HUES48 (cell line): ENCODE results near the gene BPI.

Experiments used
- H3K27ac ChIP-seq: one replicate; pipeline ENCODE4 v1.7.0; 2013; ENCODE audit warnings: low read depth, low read length, inconsistent platforms
- H3K27me3 ChIP-seq: 2 replicates; pipeline ENCODE4 v1.6.1; 2013; ENCODE audit warnings: mild to moderate bottlenecking, low read length; ENCODE audit not compliant: control insufficient read depth, insufficient read depth
- H3K36me3 ChIP-seq: 2 replicates; pipeline ENCODE4 v1.6.1; 2013; ENCODE audit warnings: low read length; ENCODE audit not compliant: control insufficient read depth, insufficient read depth
- H3K4me1 ChIP-seq: 2 replicates; pipeline ENCODE4 v1.6.1; 2013; ENCODE audit warnings: mild to moderate bottlenecking, low read length; ENCODE audit not compliant: control insufficient read depth, insufficient read depth
- H3K4me3 ChIP-seq: 2 replicates; pipeline ENCODE4 v1.5.1; 2013; ENCODE audit warnings: mild to moderate bottlenecking, low read depth, low read length
- H3K9ac ChIP-seq: 2 replicates; pipeline ENCODE4 v1.6.1; 2013; ENCODE audit warnings: mild to moderate bottlenecking, low read depth, low read length, moderate library complexity
- H3K9me3 ChIP-seq: 2 replicates; pipeline ENCODE4 v1.6.1; 2013; ENCODE audit warnings: low read length; ENCODE audit not compliant: control insufficient read depth, insufficient read depth

BPI gene

DNA sequence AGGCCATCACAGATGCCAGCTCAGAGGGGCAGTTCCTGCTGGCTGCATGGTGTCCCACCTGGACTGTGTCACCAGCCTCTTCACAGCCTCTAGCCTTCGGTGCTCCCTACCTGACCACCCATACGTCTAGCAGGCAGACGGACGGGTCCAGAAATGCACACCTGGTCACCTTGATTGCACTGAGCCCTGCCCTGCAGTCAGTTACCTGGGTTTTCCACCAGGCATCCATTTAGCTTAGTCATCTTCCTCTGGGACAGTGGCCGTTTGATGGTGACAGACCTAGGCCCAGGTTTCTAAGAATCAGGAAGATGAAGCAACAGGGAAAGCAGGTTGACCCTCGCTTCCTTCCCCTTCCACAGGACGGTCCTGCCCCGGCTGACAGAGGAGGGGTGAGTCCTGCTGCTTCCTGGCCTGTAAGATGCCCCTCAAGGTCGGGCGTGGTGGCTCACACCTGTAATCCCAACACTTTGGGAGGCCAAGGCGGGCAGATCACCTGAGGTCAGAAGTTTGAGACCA is 9.8 kb upstream of the BPI start:
- H3K4me1 ChIP-seq = no peaks in the 10 kb centered on the region
- H3K9ac ChIP-seq = no peak overlapping the region
- H3K27me3 ChIP-seq = no peaks in the 10 kb centered on the region
- no peak overlapping the region for H3K27ac ChIP-seq
- no peaks in the 10 kb centered on the region for H3K36me3 ChIP-seq
- no peaks in the 10 kb centered on the region for H3K9me3 ChIP-seq
- H3K4me3 ChIP-seq = no peak overlapping the region

DNA sequence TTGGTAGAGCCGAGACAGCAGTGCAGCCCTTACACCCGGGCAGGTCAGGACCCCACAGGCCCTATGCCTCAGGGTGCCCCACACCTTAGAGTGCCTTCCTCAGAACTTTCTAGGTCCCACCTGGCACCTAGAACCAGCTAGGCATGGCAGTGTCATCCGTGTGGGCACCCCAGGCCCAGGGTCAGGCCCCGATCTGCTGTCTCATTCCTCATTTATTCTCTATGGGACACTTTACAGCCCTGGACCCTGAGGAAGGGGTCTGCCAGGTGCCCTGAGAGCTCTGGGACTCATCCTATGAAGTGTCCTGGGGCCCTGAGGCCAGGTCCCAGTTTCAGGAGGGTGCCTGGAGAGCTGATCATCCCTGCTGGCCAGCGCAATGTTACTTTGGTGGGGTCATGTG is 8.1 kb upstream of the BPI start:
- no peaks in the 10 kb centered on the region for H3K27me3 ChIP-seq
- H3K27ac ChIP-seq = no peak overlapping the region
- H3K36me3 ChIP-seq = no peaks in the 10 kb centered on the region
- H3K4me1 ChIP-seq = peaks cover 8% of the 10 kb centered on the region
- H3K9ac ChIP-seq = no peak overlapping the region
- H3K9me3 ChIP-seq = no peaks in the 10 kb centered on the region
- no peak overlapping the region for H3K4me3 ChIP-seq

DNA sequence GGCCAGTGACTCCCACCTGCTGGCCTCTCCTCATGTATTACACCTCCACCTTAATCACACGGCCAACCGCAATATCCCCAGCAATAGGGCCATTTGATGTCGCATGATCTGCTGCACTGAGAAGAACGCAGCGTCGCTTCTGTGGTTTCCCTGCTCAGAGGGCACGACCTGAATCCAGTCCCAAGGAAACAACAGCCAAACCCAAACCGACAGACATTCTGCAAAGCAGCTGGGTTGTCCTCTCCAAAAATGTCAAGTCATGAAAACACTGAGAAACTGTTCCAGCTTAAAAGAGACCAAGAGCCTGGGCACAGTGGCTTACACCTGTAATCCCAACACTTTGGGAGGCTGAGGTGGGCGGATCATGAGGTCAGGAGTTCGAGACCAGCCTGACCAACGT is 7.5 kb upstream of the BPI start:
- Histone ChIP-seq H3K9ac (no peak overlapping the region), H3K9me3 (no peaks in the 10 kb centered on the region), H3K36me3 (no peaks in the 10 kb centered on the region), H3K4me1 (peaks cover 8% of the 10 kb centered on the region), H3K27me3 (no peaks in the 10 kb centered on the region), H3K27ac (no peak overlapping the region), H3K4me3 (no peak overlapping the region)

DNA sequence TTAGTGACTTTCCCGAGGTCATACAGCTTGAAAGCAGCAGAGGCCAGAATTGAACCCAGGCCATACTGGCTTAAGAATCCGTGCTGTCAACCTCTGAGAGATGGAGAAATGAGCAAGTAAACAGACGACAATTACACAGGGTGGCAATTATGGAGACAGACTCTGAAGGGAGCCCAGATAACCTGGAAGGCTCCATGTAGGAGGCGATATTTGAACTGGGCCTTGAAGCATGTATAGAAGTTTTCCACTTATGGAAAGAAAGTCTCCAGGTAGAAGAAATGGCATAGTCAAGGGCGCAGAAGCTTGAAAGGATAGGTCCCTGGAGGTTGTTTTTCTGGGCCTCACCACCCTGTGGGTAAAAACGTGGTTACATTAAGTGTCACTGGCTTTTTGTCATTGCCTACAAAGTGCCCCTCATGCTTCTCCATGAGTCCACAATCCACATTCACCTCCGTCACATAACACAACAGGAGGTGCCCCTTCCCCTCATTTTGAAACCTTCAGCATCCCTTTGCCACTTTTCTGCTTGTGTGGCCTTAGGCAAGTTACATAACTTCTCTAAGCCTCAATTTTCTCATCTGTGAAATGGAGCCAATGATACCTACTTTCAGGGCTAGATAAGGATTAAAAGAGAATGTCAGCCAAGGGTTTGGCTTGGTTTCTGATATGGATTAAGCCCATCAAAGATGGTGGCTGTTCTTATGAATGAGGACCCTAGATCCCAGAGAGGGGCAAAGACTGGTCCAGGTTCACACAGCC is 5.9 kb upstream of the BPI start:
- Histone ChIP-seq H3K4me1 (peaks cover 8% of the 10 kb centered on the region), H3K27ac (no peak overlapping the region), H3K4me3 (no peak overlapping the region), H3K9ac (no peak overlapping the region), H3K36me3 (no peaks in the 10 kb centered on the region), H3K9me3 (no peaks in the 10 kb centered on the region), H3K27me3 (no peaks in the 10 kb centered on the region)

DNA sequence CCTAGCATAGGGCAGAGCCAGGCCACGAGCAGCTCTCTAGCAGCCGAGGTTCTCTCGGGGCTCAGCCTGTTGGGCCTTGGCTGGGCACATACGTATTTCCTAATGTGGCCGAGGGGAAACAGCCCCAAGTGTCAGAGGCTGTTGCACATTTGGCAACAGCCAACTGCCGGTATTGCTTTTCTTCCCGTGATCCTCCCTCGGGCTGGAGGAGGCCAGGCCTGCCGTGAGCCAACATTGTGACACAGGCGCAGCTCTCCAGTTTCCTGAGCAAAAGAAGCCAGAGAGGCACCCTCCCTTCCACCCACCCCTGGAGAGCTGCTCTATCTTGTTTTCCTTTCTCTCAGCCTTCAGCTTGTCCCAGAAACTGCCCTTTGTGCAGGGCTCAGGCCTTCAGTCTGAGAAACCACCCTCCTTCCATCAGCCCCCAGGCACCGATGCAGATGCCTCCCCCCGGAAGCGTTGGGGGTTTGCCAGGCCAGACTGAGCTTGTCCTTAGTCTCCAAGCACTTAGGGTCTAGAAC is 5.1 kb upstream of the BPI start:
- Histone ChIP-seq H3K4me3 (no peak overlapping the region), H3K27ac (no peak overlapping the region), H3K9ac (no peak overlapping the region), H3K4me1 (peaks cover 8% of the 10 kb centered on the region), H3K9me3 (no peaks in the 10 kb centered on the region), H3K36me3 (no peaks in the 10 kb centered on the region), H3K27me3 (no peaks in the 10 kb centered on the region)

DNA sequence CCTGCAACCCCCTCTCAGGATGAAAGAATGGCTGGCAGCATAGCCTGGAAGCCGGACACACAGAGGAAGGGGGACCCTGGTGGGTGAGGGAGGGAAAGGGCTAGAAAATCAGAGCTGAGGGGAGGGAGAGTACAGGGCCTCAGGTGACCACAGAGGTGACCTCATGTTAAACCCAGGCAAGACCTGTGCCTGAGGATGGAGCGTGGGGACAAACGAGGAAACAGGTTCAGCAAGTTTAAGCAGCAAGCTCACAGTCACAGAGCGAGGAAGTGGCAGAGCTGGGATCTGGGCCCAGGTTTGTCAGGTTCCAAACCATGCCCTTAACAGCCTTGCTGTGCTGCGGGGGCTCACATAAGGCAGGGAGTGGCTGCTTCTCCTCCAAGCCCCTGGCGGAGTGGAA is 4.0 kb upstream of the BPI start:
- no peak overlapping the region for H3K9ac ChIP-seq
- H3K36me3 ChIP-seq = no peaks in the 10 kb centered on the region
- H3K4me3 ChIP-seq = no peak overlapping the region
- H3K27me3 ChIP-seq = no peaks in the 10 kb centered on the region
- H3K27ac ChIP-seq = no peak overlapping the region
- no peaks in the 10 kb centered on the region for H3K9me3 ChIP-seq
- peaks cover 8% of the 10 kb centered on the region for H3K4me1 ChIP-seq

DNA sequence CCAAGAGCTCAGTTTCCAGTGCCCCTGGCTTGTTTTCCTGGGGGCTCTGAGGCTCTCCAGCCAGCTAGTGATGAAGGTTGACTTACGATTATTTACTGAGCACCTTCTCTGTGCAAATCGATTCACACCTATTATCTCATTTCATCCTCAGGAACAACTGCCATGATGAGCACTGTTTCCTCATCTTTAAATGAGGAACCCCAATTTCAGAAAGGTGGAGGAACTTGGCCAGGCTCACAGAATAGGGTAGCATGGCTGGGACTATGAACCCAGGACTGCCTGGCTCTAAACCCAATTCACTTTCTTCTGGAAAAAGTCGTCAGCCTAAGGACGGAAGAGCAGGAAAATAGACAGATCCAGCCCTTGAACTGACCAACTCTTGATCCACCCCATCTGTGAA is 3.5 kb upstream of the BPI start:
- H3K27ac ChIP-seq = no peak overlapping the region
- H3K4me3 ChIP-seq = no peak overlapping the region
- H3K36me3 ChIP-seq = no peaks in the 10 kb centered on the region
- no peaks in the 10 kb centered on the region for H3K27me3 ChIP-seq
- no peak overlapping the region for H3K9ac ChIP-seq
- peaks cover 8% of the 10 kb centered on the region for H3K4me1 ChIP-seq
- no peaks in the 10 kb centered on the region for H3K9me3 ChIP-seq

DNA sequence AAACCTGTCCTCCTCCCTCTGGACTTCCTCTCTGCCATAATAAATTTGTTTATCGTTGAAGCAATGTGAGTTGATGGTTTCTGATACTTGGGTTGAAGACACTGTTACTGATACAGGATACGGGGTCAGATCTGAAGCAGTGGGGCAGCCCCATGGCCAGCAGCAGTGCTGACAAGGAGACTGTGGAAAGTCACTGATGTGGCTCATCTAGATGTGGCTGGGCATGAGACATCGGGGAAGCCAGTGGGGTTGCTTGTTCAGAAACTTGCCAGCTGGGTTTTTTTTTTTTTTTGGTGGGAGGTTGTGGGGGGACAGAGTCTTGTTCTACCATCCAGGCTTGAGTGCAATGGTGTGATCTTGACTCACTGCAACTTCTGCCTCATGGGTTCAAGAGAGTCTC is 2.6 kb upstream of the BPI start:
- peaks cover 8% of the 10 kb centered on the region for H3K4me1 ChIP-seq
- H3K9ac ChIP-seq = no peak overlapping the region
- no peaks in the 10 kb centered on the region for H3K36me3 ChIP-seq
- H3K27ac ChIP-seq = no peak overlapping the region
- no peaks in the 10 kb centered on the region for H3K27me3 ChIP-seq
- H3K9me3 ChIP-seq = no peaks in the 10 kb centered on the region
- H3K4me3 ChIP-seq = no peak overlapping the region

DNA sequence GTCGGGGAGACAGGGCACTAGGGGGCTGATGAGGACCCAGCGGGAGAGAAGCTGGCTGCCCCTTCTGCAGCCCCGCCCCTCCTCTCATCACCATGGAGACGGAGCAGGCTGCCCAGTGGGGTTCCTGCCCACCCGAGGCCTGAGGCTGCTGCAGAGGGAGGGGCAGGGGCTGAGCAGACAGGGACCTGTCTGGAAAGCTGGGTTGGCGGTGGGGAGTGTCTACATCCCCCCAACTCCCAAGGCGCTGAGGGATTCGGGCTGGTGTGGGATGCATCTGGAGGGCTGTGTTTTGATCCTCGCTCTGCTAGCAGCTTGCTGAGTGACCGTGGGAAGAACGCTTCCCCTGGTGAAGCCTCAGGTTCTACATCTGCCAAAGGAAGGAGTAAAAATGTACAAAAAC is 1.2 kb upstream of the BPI start:
- Histone ChIP-seq H3K9ac (no peak overlapping the region), H3K36me3 (no peaks in the 10 kb centered on the region), H3K9me3 (no peaks in the 10 kb centered on the region), H3K27me3 (no peaks in the 10 kb centered on the region), H3K4me3 (no peak overlapping the region), H3K4me1 (peaks cover 8% of the 10 kb centered on the region), H3K27ac (no peak overlapping the region)

DNA sequence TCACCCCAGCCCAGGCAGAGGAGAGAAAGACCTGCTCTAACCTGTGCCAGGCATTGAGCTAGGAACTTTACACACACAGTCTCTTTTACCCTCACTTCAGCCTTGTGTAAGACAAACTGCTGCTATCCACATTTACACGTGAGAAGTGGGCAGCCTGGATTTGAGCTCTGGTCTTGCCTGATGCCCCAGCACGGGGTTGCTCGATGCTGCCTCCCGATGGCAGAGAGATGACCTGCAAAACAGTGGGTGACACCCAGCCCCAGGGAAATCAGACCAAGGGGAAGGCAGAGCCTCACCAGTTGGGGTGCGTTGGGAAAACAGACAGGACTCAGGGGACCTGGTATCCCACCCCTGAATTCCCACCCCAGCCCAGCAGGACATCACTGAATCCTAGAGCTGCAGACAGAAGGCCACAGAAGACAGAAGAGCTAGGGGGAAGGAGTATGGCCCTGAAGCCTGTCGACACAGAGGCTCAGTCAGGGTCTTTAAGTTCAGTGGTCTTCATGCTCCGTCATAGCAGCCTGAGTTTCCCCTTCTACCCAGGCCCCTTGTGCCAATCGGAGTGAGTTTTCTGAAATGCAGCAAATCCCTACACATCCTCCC is 990 bp downstream of the BPI start:
- Histone ChIP-seq H3K4me1 (peaks cover 4% of the 10 kb centered on the region), H3K9me3 (no peaks in the 10 kb centered on the region), H3K36me3 (no peaks in the 10 kb centered on the region), H3K27me3 (no peaks in the 10 kb centered on the region), H3K9ac (no peak overlapping the region), H3K4me3 (no peak overlapping the region), H3K27ac (no peak overlapping the region)

DNA sequence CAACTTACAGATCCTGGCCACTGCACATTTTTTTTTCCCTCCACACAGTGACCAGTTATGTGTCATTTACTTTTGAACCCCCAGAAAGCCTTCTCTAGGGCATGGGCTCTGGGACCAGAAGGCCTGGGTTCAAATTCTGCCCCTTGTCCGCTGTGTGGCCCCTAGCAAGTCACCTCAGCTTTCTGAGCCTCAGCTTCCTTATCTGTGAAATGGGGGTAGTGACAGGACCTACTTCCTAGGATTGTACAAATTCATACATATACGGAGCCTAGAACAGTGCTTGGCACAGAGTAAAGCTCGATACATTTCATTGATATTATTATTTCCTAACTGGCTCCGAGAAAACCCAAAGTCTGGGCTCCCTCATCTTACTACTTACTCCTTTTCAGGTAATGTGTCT is 1.6 kb downstream of the BPI start:
- H3K36me3 ChIP-seq = no peaks in the 10 kb centered on the region
- no peaks in the 10 kb centered on the region for H3K9me3 ChIP-seq
- H3K27me3 ChIP-seq = no peaks in the 10 kb centered on the region
- H3K9ac ChIP-seq = no peak overlapping the region
- no peak overlapping the region for H3K27ac ChIP-seq
- no peaks in the 10 kb centered on the region for H3K4me1 ChIP-seq
- no peak overlapping the region for H3K4me3 ChIP-seq
